Thoracic aorta endothelial cell (primary cell): ENCODE results near the gene SNX3. TPM values are rescaled to one million over a fixed set of nuclear protein-coding genes. Genes with fewer than 3 reads are reported as not detected.

Source experiments
- small RNA-seq: library from RNA; depleted of rRNA; stranded (forward); fragments of <200 nt; gene quantifications from one replicate; pipeline ENCODE3, GENCODE V24; 2012
- total RNA-seq: library from RNA; depleted of rRNA; stranded (reverse); fragments of >200 nt; gene quantifications from 2 replicates; pipeline ENCODE4 v1.2.3, GENCODE V29; 2012

Gene SNX3
- total RNA-seq: 247 and 312 TPM in 2 replicates

DNA sequence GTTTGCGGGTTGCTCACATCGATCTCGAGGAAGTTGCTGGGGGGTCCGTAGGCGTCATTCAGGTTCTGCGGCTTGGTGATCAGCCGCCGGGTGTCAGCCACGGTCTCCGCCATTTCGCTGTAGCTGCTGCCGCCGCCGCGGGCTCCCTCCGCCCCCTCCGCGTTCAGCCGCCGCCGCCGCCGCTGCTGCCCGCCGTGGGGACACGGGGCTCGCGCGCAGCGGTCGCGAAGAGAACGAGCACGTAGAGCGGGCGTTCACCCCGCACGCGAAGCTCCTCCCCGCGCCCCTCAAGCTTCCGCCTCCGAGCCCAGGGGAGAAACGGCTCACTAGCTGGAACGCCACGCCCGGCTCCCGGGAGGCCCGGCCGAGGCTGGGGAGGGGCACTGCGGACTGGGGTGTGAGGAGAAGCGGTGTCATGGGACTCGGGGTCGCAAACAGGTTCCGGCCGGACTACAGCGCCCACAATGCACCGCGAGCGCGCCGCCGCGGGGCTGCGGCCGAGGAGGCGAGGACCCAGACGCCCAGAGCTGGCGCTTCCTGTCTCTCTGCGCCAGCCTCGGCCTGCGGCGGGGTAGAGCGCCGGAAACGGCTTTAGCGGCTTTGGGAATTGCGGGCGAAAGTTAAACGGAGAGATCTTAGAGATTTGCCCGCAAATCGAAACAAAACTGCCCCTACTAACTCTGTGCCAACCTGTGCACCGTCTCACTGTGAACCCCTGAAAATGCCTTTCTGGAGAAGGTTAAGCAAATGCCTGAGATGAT lies at the start of gene SNX3:
TSS of gene SNX3 (minus strand) at position 232 of the 761 bp plus-strand sequence. CDS start at position 113, 119 bp downstream.

DNA sequence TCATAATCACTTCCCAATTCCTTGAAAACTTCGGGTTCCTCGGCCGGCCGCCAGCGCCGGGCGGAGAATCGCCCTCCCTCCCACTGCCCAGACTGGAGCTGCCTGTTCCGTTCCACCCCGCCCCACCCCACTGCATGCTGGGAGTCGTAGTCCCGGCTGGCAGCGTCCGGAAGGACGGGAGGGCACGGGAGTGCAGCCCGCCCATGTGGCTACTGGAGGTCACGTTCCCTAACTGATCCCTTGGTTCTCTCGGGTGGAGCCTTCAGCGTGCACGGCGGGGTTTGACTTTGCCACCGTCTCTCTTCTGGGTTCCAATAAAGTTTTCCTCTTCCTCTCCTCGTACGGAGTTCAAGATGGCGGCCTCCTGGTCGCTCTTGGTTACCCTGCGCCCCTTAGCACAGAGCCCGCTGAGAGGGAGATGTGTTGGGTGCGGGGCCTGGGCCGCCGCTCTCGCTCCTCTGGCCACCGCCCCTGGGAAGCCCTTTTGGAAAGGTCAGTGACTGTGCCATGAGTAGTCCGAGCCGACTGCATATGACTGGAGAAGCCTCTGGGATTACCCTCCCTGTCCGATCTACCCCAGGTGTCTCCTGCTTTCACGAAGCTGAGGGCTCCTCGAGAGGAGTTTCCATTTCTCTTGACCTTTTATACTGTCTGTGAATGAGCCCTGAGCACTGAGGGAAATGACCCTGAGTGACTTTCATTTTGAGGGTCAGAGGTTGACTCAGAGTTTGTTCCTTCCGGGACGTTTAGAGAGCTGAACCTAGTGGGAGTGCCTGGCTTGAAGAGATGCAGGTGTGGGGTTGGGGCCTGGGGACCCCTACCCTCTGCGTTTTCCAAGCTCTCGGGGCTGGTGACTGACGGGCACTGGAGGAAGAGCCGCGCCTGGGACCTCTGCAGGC lies 34.1 kb upstream of the SNX3 start, which contains the start of gene AFG1L:
TSS of gene AFG1L (plus strand) at position 328 of the 899 bp plus-strand sequence. CDS start at position 354, 26 bp downstream.

DNA sequence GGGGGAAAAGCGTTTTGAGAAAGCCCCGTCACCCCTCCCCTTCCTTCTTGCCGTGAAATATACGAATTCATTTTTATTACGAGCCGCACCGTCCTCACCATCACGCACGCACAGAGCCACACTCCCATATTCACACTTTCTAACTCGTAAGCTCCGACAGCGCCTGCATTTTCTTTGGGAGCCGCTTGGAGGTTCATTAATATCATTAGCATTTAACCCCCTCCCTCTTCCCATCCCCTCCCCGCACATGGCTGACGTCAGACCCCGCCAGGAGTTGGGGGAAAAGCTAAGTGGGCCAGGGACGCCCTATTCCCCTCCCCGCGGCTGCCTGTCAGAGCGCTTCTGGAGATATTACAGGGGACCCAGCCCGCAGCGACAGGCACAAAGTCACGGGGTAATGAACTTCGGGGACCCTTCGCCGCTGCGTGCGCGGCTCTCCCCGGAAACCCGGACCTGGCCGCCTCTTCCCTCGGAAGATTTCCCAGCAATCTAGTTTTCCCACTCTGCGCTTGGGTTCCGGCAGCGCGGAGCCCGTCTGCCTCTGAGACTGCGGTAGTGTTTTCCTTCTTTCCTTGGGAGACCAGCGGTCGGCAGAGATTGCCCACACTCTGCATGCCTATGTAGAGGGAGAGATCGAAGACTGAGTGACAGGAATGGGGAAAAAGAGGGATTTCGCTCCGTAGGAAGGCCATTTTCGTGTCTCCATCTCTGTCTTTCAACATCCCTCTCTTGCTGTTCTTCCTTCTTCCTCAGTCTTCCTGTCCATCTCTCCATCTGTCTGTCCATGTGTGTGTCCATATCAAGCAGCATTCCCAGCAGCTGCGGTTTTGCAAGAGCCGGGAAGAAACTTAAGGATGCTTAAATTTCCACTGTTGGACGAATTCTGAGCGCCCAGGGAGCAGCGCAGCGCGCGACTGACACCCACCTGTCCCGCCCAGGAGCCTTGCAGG lies 94.9 kb downstream of the SNX3 start, which contains the start of gene NR2E1:
TSS of gene NR2E1 (plus strand) at position 309 of the 950 bp plus-strand sequence. CDS start 744 bp downstream, outside the sequence.

Small RNA genes lying within 50 kb of the gene (small RNA-seq; reads per million reads assigned to genes)
- gene RNA5SP212: not detected
- not detected for gene RNU6-1144P
- gene Z98742.2: not detected

Other genes with a start within 250 kb of the SNX3 start
- 24.8 and 30.9 TPM in 2 replicates for gene OSTM1, start 186.3 kb downstream of the SNX3 start, total RNA-seq
- not detected in 2 replicates for gene NR2E1, start 95.0 kb downstream of the SNX3 start, total RNA-seq
- 2.7 and 2.9 TPM in 2 replicates for gene AFG1L, start 34.0 kb upstream of the SNX3 start, total RNA-seq